Activated naive CD4-positive, alpha-beta T cell treated with anti-CD3 and anti-CD28 coated beads, Interleukin-2, amount 10 ng/mL, durations not matched to agents 7 days and 5 days (primary cell): Measurements from ENCODE around the gene POLA2.
"Not testable (repeated sequence)": the region's sequence is repeated elsewhere in the genome, so short reads cannot be mapped to it uniquely, and the experiment has no call there.

Source experiments
- CTCF ChIA-PET: fragments of 350-600 bp; sonication (Branson Sonifier 250); formaldehyde crosslinking; loops from one replicate; lab custom pipeline; 2021; ENCODE audit warnings: antibody characterized with exemption; lab: Charles Lee
- DNase-seq: peaks from one replicate; pipeline ENCODE4 v3.0.0-alpha.2; 2020
- H3K27ac Mint-ChIP-seq: one replicate; pipeline ENCODE4 v1.8.0; 2021; ENCODE audit warnings: mild to moderate bottlenecking, moderate library complexity, mixed read lengths
- H3K27me3 Mint-ChIP-seq: one replicate; pipeline ENCODE4 v1.8.0; 2021; ENCODE audit warnings: mild to moderate bottlenecking, mixed read lengths
- H3K36me3 Mint-ChIP-seq: one replicate; pipeline ENCODE4 v1.8.0; 2021; ENCODE audit warnings: mixed read lengths
- H3K4me1 Mint-ChIP-seq: one replicate; pipeline ENCODE4 v1.8.0; 2021; ENCODE audit warnings: mixed read lengths
- H3K4me3 Mint-ChIP-seq: one replicate; pipeline ENCODE4 v1.8.0; 2021; ENCODE audit warnings: mild to moderate bottlenecking, moderate library complexity, mixed read lengths
- H3K9me3 Mint-ChIP-seq: one replicate; pipeline ENCODE4 v1.8.0; 2021; ENCODE audit warnings: mixed read lengths

Gene POLA2

DNA sequence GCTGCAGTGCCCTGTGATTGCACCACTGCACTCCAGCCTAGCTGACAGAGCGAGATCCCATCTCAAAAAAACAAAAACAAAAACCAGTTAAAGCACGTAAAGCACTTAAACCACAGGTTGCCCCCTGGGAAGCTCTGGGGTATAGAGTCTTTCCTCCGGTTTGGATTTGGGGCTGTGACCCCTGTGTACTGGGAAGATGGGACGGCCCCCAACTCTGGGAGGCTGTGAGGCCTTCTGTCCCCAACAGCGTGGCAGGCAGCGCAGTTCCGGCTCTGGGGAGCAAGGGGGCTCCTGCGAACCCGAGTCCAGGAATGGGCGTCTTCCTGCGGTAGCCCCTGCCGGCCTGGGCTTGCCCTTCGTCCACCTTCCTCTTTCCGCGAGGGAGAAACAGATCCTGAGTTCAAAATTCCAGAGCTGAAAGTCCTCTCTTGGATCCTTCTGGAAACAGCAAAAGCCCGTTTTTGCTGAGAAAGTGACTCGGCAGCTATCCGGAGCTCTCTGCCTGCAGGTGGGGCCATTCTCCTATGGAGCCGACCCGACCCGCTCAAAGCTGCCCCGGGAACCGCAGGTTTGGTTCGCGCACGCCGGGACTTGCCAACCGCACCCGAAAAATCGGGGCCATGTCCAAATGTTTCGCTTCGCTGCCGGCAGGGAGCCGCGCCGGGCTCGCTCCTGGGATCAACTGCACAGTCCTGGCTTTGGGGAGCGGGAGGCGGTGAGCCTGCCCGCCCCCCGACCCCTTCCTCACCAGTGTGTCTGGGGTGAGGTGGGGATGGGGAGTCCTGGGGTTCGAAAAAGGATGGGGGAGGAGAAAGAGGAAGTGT is 36.3 kb upstream of the POLA2 start:
- peak; percentile 78 for DNase-seq
- Mint-ChIP-seq H3K36me3 (no peaks in the 10 kb centered on the region), H3K27me3 (peaks cover 63% of the 10 kb centered on the region), H3K4me3 (peak overlapping the region; percentile 64), H3K27ac (no peak overlapping the region), H3K4me1 (peaks cover 18% of the 10 kb centered on the region), H3K9me3 (no peaks in the 10 kb centered on the region)
- CTCF ChIA-PET: interaction anchor here (0.7 to 6.4 kb wide), 16 partner anchors 18 to 104 kb away, joined by 3 to 50 read pairs (median 4); partner anchors contain the start of gene CDC42EP2

DNA sequence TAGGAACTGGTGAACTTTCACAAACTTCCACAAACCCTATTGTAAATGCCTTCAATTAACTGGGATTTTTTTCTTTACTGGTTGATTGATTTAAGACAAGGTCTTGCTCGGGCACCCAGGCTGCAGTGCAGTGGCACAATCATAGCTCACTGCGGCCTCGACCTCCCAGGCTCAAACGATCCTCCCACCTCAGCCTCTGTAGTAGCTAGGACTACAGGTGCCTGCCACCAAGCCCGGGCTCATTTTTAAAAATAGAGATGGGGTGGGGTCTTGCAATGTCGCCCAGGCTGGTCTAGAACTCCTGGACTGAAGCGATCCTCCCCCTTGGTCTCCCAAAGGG is 35.7 kb upstream of the POLA2 start:
- CTCF ChIA-PET: interaction anchor here (0.9 to 6.4 kb wide), 12 partner anchors 17 to 104 kb away, joined by 3 to 50 read pairs (median 4); partner anchors contain the start of gene CDC42EP2

DNA sequence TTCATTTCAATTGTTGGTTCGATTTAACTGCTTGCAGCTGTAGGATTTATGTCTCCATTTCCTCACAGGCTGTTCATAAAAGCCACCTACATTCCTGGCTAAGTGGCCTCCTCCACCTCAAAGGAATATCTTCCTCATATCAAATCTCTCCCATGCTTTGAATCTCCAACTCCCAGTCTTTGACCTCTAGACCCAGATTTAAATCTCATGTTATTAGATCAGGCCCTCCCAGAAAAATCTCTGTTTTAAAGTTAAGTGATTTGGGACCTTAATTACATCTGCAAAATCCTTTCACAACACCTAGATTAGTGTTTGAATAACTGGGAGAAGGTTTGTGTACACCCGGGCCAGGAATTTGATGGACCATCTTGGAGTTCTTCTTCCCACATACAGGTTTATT is 33.9 kb upstream of the POLA2 start:
- Mint-ChIP-seq H3K4me1 (peaks cover 13% of the 10 kb centered on the region), H3K27me3 (peaks cover 50% of the 10 kb centered on the region), H3K4me3 (no peak overlapping the region), H3K9me3 (no peaks in the 10 kb centered on the region), H3K36me3 (no peaks in the 10 kb centered on the region), H3K27ac (no peak overlapping the region)
- CTCF ChIA-PET: interaction anchor here (0.9 to 6.4 kb wide), 4 partner anchors 23 to 102 kb away, joined by 4 to 50 read pairs (median 6); no protein-coding TSS in a partner anchor
- no peak for DNase-seq

More for the DNA sequence above, 35.7 kb upstream of the POLA2 start:
- peaks cover 18% of the 10 kb centered on the region for H3K4me1 Mint-ChIP-seq
- H3K27me3 Mint-ChIP-seq: peaks cover 60% of the 10 kb centered on the region
- no peak for DNase-seq
- no peak overlapping the region for H3K27ac Mint-ChIP-seq
- H3K4me3 Mint-ChIP-seq: peak overlapping the region; percentile 64
- no peaks in the 10 kb centered on the region for H3K9me3 Mint-ChIP-seq
- no peaks in the 10 kb centered on the region for H3K36me3 Mint-ChIP-seq

DNA sequence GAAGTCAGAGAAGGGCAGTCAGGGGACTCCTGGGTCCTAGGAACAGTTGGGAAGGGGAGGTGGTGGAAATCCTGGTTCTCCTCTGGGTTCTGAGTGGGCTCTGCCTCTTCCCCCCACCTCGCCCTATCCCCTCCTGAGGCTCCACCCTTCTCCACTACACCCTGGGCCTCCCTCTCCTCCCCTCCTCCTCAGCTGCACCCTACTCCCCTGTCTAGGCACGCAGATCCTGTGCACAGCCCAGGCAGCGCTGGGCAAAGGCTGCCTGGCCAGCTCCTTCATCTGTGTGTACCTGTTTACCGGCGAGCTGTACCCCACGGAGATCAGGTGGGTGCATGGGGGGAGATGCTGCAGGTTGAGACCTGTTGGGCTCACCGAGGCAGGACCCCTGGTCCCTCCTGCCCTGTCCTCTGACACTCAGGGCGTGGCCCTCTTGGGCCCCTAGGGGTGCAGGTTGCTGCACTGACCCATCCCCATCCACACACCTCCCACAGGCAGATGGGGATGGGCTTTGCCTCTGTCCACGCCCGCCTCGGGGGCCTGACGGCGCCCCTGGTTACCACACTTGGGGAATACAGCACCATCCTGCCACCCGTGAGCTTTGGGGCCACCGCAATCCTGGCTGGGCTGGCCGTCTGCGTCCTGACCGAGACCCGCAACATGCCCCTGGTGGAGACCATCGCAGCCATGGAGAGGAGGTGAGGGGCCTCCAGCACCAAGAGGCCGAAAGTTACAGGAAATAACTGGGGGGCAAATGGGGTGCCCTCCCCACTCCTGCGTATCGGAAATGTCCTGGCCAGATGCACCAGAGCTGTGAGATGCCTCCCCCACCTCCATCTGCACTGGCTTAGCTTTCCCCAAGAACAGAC is 25.3 kb upstream of the POLA2 start:
- peaks cover 16% of the 10 kb centered on the region for H3K27me3 Mint-ChIP-seq
- no peaks in the 10 kb centered on the region for H3K4me1 Mint-ChIP-seq
- no peak overlapping the region for H3K4me3 Mint-ChIP-seq
- CTCF ChIA-PET: no interaction called here
- H3K27ac Mint-ChIP-seq: no peak overlapping the region
- peaks cover under 1% of the 10 kb centered on the region for H3K9me3 Mint-ChIP-seq
- DNase-seq: no peak
- H3K36me3 Mint-ChIP-seq: no peaks in the 10 kb centered on the region

DNA sequence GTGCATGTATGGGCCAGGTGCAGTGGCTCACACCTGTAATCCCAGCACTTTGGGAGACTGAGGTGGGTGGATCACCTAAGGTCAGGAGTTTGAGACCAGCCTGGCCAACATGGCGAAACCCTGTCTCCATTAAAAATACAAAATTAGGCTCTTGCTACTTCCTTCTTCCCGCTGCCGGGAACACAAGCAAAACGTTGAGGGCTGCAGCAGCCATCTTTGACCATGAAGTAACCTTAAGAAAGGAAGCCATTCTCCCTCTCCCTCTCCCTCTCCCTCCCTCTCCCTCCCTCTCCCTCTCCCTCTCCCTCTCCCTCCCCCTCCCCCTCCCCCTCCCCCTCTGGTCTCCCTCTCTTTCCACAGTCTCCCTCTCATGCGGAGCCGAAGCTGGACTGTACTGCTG is 23.5 kb upstream of the POLA2 start:
- peaks cover 19% of the 10 kb centered on the region for H3K27me3 Mint-ChIP-seq
- CTCF ChIA-PET, H3K36me3 Mint-ChIP-seq, H3K4me3 Mint-ChIP-seq, DNase-seq, H3K27ac Mint-ChIP-seq, H3K4me1 Mint-ChIP-seq: not testable (repeated sequence)
- H3K9me3 Mint-ChIP-seq: peaks cover 16% of the 10 kb centered on the region

DNA sequence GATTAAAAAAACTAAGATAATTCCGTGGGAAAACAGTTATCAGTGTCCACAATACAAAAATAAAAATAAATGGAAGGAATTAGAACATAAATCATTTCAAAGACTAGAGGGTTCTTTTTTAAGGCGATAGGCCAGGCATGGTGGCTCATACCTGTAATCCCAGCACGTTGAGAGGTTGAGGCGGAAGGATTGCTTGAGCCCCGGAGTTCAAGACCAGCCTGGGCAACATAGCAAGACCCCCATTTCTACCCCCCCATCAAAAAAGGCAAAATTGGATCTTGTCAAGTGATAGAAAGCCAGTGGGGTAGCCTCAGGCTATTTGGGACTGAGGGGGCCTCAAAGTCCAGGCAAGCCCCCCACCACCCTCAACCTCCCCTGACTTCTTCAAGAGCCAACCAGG is 20.6 kb upstream of the POLA2 start:
- Mint-ChIP-seq H3K36me3 (no peaks in the 10 kb centered on the region), H3K4me3 (no peak overlapping the region), H3K9me3 (peaks cover 16% of the 10 kb centered on the region), H3K27ac (no peak overlapping the region), H3K27me3 (peaks cover 14% of the 10 kb centered on the region), H3K4me1 (no peaks in the 10 kb centered on the region)
- CTCF ChIA-PET: interaction anchor here (1.1 kb wide), 1 partner anchor 13 kb away, joined by 3 read pairs; no protein-coding TSS in a partner anchor
- DNase-seq: no peak

DNA sequence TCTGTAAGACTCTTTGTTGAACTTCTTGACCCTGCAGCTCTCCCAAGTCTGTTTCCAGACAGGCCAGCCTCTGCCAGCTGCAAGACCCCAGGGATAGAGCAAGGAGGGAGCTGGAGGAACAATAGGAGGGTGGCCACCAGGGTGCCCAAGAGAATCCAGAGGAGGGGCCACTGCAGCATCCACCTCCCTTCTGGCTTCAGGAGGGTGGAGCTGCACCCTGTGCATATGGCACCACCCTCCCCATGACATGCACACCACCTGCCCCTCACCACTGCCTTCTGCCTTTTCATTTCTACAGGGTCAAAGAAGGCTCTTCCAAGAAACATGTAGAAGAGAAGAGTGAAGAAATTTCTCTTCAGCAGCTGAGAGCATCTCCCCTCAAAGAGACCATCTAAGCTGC is 20.1 kb upstream of the POLA2 start:
- H3K4me3 Mint-ChIP-seq: no peak overlapping the region
- CTCF ChIA-PET: interaction anchor here (1.1 kb wide), 1 partner anchor 13 kb away, joined by 3 read pairs; no protein-coding TSS in a partner anchor
- no peaks in the 10 kb centered on the region for H3K36me3 Mint-ChIP-seq

DNA sequence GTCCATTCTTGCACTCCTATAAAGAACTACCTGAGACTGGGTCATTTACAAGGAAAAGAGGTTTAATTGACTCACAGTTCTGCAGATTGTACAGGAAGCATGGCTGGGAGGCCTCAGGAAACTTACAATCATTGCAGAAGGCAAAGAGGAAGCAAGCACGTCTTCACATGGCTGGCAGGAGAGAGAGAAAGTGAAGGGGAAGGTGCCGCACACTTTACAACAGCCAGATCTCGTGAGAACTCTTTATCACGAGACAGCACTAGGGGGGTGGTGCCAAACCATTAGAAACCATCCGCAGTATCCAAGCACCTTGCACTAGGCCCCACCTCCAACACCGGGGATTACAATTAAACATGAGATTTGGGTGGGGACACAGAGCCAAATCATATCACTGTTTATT is 19.4 kb upstream of the POLA2 start:
- no peaks in the 10 kb centered on the region for H3K4me1 Mint-ChIP-seq
- peaks cover 16% of the 10 kb centered on the region for H3K9me3 Mint-ChIP-seq
- H3K36me3 Mint-ChIP-seq: no peaks in the 10 kb centered on the region
- H3K4me3 Mint-ChIP-seq: no peak overlapping the region
- DNase-seq: no peak
- CTCF ChIA-PET: interaction anchor here (1.6 kb wide), 1 partner anchor 17 kb away, joined by 4 read pairs; no protein-coding TSS in a partner anchor
- H3K27ac Mint-ChIP-seq: no peak overlapping the region
- peaks cover 22% of the 10 kb centered on the region for H3K27me3 Mint-ChIP-seq

More for the DNA sequence above, 20.1 kb upstream of the POLA2 start:
- Mint-ChIP-seq H3K4me1 (no peaks in the 10 kb centered on the region), H3K9me3 (peaks cover 16% of the 10 kb centered on the region), H3K27ac (no peak overlapping the region), H3K27me3 (peaks cover 16% of the 10 kb centered on the region)
- DNase-seq: no peak

DNA sequence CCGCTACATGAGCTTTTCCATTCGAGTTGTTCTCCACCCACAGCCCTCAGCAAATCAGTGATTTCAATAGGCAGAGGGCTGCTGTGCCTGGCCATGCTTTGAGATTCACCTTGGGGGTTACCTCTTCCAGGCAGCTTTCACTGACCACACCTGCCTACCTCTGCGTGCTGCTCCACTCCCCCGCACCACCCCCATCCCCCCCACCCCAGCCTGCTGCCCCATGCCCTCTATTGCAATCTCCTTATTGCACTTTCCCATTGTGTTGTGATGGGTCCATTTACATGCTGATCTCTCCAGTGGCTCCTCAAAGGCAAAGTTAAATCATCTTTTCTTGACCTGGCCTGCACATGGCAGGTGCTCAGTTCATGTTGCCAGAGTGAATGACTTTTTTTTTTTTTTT is 18.0 kb upstream of the POLA2 start:
- Mint-ChIP-seq H3K36me3 (no peaks in the 10 kb centered on the region), H3K4me3 (no peak overlapping the region), H3K9me3 (peaks cover 16% of the 10 kb centered on the region), H3K27me3 (peaks cover 27% of the 10 kb centered on the region), H3K4me1 (no peaks in the 10 kb centered on the region), H3K27ac (no peak overlapping the region)
- CTCF ChIA-PET: interaction anchor here (1.6 kb wide), 2 partner anchors 12 to 18 kb away, joined by 3 to 4 read pairs; no protein-coding TSS in a partner anchor
- no peak for DNase-seq

DNA sequence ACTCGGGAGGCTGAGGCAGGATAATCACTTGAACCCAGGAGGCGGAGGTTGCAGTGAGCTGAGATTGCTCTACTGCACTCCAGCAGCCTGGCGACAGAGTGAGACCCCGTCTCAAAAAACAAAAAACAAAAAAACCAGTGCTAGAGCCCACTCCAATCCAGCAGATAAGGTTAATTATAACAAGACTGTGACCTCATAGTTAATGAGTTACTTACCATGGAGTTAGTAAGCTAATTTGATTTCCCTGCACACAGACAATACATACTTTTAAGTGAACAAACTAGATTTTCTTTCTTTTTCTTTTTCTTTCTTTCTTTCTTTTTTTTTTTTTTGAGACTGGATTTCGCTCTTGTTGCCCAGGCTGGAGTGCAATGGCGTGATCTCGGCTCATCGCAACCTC is 16.7 kb upstream of the POLA2 start:
- H3K4me3 Mint-ChIP-seq, CTCF ChIA-PET, H3K4me1 Mint-ChIP-seq, DNase-seq, H3K27ac Mint-ChIP-seq, H3K36me3 Mint-ChIP-seq: not testable (repeated sequence)
- H3K9me3 Mint-ChIP-seq: peaks cover 16% of the 10 kb centered on the region
- H3K27me3 Mint-ChIP-seq: peaks cover 31% of the 10 kb centered on the region

DNA sequence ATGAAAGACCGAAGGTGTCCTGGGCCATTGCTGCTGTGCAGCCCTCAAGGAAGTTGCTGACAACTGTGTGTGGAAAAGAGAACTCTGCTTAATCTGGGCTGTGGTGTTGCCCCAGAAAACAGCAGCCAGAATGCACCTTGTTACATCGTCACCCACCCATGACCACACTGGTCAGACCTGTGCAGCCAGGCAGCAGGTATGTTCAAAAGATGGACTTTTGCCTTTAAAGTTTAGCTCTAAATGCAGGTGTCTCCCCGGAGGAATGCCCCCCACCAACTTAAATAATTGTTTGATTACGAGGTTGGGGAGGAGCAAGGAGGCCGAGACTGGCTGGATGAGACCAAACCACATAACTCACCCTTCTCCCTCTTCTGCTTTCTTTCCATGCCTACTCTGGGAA is 15.3 kb upstream of the POLA2 start:
- Mint-ChIP-seq H3K27ac (no peak overlapping the region), H3K9me3 (peaks cover 15% of the 10 kb centered on the region), H3K36me3 (no peaks in the 10 kb centered on the region), H3K4me1 (no peaks in the 10 kb centered on the region), H3K4me3 (no peak overlapping the region), H3K27me3 (peaks cover 36% of the 10 kb centered on the region)
- CTCF ChIA-PET: interaction anchor here (1.1 kb wide), 1 partner anchor 21 kb away, joined by 4 read pairs; no protein-coding TSS in a partner anchor
- DNase-seq: no peak

DNA sequence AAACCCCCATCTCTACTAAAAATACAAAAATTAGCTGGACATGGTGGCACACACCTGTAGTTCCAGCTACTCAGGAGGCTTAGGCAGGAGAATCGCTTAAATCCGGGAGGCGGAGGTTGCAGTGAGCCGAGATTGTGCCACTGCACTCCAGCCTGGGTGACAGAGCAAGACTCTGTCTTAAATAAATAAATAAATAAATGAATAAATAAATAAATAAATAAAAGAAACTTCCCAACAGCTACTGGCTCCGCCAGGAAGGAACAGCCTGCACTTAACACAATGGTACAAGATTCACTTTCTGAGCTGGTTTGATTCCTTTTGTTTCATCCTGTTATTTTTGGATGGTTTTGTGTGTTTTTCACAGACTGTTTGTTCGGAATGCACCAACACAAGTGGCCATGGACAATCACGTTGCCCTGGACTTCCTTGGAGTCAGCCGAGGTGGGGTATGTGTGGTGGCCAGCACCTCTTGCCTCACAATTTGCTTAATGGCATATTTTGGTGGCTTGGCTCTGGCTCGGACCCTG is 13.5 kb upstream of the POLA2 start:
- not testable (repeated sequence) for H3K36me3 Mint-ChIP-seq, DNase-seq, H3K27ac Mint-ChIP-seq, H3K4me1 Mint-ChIP-seq, H3K9me3 Mint-ChIP-seq, H3K4me3 Mint-ChIP-seq
- CTCF ChIA-PET: interaction anchor here (1.0 to 1.4 kb wide), 2 partner anchors 23 to 67 kb away, joined by 3 to 4 read pairs; no protein-coding TSS in a partner anchor
- peaks cover 30% of the 10 kb centered on the region for H3K27me3 Mint-ChIP-seq

DNA sequence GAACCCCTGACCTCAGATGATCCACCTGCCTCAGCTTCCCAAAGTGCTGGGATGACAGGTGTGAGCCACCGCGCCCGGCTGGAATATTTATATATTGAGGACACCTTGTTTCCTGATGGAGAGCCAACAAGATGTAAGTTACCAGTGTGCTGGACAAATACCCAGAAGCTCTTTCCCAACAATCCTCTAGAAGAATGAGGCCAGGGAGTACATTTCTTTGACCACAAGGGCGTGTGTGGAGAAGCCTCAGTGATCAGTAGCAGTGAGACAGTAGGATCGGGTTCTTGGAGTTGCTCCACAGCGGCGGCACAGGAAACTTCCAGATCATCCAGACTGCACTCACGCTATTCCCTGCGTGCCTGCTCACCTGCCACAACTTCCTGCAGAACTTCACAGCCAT is 10.3 kb upstream of the POLA2 start:
- CTCF ChIA-PET: interaction anchor here (0.9 to 2.4 kb wide), 6 partner anchors 23 to 141 kb away, joined by 3 to 7 read pairs (median 4); no protein-coding TSS in a partner anchor
- DNase-seq: no peak
- Mint-ChIP-seq H3K27me3 (peaks cover 27% of the 10 kb centered on the region), H3K9me3 (no peaks in the 10 kb centered on the region), H3K4me3 (no peak overlapping the region), H3K36me3 (no peaks in the 10 kb centered on the region), H3K27ac (no peak overlapping the region), H3K4me1 (no peaks in the 10 kb centered on the region)

DNA sequence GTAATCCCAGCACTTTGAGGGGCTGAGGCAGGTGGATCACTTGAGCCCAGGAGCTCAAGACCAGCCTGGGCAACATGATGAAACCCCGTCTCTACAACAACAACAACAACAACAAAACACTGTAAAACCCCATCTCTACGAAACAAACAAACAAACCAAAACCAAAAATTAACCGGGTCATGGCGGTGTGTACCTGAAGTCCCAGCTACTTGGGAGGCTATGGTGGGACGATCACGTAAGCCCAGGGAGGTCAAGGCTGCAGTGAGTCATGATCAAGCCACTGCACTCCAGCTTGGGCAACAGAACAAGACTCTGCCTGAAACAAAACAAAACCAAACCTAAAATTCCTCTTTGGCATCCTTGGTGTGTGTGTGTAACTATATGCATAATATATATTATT is 7.0 kb upstream of the POLA2 start:
- DNase-seq: no peak
- Mint-ChIP-seq H3K4me3 (no peak overlapping the region), H3K27ac (no peak overlapping the region), H3K36me3 (no peaks in the 10 kb centered on the region), H3K4me1 (peaks cover 6% of the 10 kb centered on the region), H3K9me3 (no peaks in the 10 kb centered on the region), H3K27me3 (peaks cover 12% of the 10 kb centered on the region)
- CTCF ChIA-PET: interaction anchor here (0.7 to 1.9 kb wide), 7 partner anchors 14 to 407 kb away, joined by 3 to 7 read pairs (median 3); no protein-coding TSS in a partner anchor
